GM19468 (cell line): Measurements from ENCODE around the gene CPNE1.
A peak's percentile ranks its signal among the peaks of the same experiment; 100 is the strongest.

Experiments
- ATAC-seq: cut with Tn5 transposase; IDR thresholded peaks from one replicate; pipeline ENCODE4 v1.9.1; 2021; ENCODE audit warnings: mild to moderate bottlenecking, moderate library complexity, moderate number of reproducible peaks; ENCODE audit not compliant: unreplicated experiment; ENCODE audit errors: extremely low read depth

Gene CPNE1

GRCh38 chr20:35625584-35626385 is 38.9 kb downstream of the CPNE1 start:
- no peak for ATAC-seq

- no peak for ATAC-seq
These were observed 43.1 kb downstream of the CPNE1 start for GRCh38 chr20:35621560-35621946.

GRCh38 chr20:35620818-35621559 is 43.7 kb downstream of the CPNE1 start:
- no peak for ATAC-seq

- no peak for ATAC-seq
These were observed 45.3 kb downstream of the CPNE1 start for GRCh38 chr20:35619196-35620095.

GRCh38 chr20:35618263-35619131 is 46.2 kb downstream of the CPNE1 start:
- no peak for ATAC-seq

GRCh38 chr20:35617397-35618262 is 47.1 kb downstream of the CPNE1 start:
- no peak for ATAC-seq

- peak; percentile 64 for ATAC-seq
These were observed 48.0 kb downstream of the CPNE1 start for GRCh38 chr20:35616465-35617396.

GRCh38 chr20:35615667-35616464 is 48.8 kb downstream of the CPNE1 start, which contains the start of gene SPAG4:
SPAG4 (plus strand) TSS chr20:35615829; CDS start chr20:35616004, 175 bp downstream.
- peak; percentile 18 for ATAC-seq

GRCh38 chr20:35611482-35611881 is 53.2 kb downstream of the CPNE1 start:
- no peak for ATAC-seq

GRCh38 chr20:35610833-35611427 is 53.8 kb downstream of the CPNE1 start:
- no peak for ATAC-seq

- no peak for ATAC-seq
These were observed 57.5 kb downstream of the CPNE1 start for GRCh38 chr20:35607003-35607735.

- no peak for ATAC-seq
These were observed 58.6 kb downstream of the CPNE1 start for GRCh38 chr20:35606127-35606526.

GRCh38 chr20:35604449-35604747 is 60.3 kb downstream of the CPNE1 start:
- ATAC-seq = no peak

- no peak for ATAC-seq
These were observed 60.8 kb downstream of the CPNE1 start for GRCh38 chr20:35603695-35604448.

GRCh38 chr20:35602851-35603495 is 61.7 kb downstream of the CPNE1 start:
- ATAC-seq = no peak
